ENCODE data around the gene GLB1L3.

DNA sequence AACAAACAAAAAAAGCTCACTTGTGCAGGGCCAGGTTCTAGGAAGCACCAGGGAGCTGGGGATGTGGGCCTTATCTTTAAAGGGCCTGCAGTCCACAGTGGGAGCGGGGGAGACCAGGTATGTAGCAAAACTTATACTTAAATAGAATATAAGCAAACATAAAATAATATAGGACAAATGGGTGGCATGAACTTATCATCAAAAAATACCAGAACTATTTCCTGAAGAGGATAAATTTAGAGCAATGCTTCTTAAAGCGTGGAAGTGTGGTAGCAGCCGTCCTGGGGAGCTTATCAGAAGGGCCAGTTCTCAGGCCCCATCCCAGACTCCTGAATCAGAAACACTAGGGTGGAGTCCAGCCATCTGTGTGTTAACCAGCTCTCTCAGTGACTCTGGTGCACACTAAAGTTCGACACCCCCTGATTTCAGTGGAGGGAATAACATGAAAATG is 42.4 kb upstream of the GLB1L3 start:
- TF ChIP-seq, protein P1, sequence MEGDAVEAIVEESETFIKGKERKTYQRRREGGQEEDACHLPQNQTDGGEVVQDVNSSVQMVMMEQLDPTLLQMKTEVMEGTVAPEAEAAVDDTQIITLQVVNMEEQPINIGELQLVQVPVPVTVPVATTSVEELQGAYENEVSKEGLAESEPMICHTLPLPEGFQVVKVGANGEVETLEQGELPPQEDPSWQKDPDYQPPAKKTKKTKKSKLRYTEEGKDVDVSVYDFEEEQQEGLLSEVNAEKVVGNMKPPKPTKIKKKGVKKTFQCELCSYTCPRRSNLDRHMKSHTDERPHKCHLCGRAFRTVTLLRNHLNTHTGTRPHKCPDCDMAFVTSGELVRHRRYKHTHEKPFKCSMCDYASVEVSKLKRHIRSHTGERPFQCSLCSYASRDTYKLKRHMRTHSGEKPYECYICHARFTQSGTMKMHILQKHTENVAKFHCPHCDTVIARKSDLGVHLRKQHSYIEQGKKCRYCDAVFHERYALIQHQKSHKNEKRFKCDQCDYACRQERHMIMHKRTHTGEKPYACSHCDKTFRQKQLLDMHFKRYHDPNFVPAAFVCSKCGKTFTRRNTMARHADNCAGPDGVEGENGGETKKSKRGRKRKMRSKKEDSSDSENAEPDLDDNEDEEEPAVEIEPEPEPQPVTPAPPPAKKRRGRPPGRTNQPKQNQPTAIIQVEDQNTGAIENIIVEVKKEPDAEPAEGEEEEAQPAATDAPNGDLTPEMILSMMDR (IDR thresholded peaks at IDR 0.05; ENCODE audit: insufficient read depth, low read length, poor library complexity, severe bottlenecking): no peak
- TF ChIP-seq EZH2phosphoT487 (conservative IDR thresholded peaks at IDR 0.05; ENCODE audit: low read length): no peak
